ENCODE measurements around the gene SPPL2B.

Gene SPPL2B

DNA sequence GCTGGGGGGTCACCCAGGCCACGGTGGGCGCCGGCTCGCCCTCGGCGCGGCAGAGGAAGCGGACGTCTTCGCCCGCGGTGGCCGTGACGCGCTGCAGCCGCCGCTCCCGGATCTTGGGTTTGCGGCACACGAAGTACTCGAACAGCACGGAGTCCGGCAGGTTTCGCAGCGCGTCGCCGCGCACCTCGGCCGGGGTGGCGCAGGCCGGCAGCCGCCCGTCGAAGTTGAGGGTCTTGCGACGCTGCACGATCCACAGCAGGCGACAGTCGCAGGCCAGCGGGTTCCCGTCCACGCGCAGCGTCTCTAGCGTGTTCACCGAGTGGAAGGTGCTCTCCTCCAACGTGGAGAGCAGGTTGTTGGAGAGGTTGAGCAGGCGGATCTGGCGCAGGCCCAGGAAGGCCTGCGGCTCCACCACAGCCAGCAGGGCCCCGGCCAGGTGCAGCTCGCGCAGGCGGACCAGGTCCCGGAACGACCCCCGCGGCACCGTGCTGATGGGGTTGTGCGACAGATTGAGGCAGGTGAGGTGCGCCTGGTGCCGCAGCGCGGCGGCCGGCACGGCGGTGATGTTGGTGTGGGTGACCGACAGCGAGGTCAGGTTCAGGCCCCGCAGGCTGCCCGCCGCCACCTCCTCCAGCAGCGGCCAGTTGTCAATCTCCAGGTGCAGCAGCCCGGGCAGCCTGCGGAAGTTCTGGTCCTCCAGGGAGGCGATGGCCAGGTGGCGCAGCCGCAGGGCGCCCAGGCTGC is 37.9 kb upstream of the SPPL2B start:
- no peak for DNase-seq (ENCODE audit: low read depth)
- no peak overlapping the region for H3K4me3 ChIP-seq (ENCODE audit: control insufficient read depth, low read depth, low read length)
- TF ChIP-seq, protein P1, sequence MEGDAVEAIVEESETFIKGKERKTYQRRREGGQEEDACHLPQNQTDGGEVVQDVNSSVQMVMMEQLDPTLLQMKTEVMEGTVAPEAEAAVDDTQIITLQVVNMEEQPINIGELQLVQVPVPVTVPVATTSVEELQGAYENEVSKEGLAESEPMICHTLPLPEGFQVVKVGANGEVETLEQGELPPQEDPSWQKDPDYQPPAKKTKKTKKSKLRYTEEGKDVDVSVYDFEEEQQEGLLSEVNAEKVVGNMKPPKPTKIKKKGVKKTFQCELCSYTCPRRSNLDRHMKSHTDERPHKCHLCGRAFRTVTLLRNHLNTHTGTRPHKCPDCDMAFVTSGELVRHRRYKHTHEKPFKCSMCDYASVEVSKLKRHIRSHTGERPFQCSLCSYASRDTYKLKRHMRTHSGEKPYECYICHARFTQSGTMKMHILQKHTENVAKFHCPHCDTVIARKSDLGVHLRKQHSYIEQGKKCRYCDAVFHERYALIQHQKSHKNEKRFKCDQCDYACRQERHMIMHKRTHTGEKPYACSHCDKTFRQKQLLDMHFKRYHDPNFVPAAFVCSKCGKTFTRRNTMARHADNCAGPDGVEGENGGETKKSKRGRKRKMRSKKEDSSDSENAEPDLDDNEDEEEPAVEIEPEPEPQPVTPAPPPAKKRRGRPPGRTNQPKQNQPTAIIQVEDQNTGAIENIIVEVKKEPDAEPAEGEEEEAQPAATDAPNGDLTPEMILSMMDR (conservative IDR thresholded peaks at IDR 0.05; ENCODE audit: control insufficient read depth, insufficient read depth, low read depth, low read length): no peak

DNA sequence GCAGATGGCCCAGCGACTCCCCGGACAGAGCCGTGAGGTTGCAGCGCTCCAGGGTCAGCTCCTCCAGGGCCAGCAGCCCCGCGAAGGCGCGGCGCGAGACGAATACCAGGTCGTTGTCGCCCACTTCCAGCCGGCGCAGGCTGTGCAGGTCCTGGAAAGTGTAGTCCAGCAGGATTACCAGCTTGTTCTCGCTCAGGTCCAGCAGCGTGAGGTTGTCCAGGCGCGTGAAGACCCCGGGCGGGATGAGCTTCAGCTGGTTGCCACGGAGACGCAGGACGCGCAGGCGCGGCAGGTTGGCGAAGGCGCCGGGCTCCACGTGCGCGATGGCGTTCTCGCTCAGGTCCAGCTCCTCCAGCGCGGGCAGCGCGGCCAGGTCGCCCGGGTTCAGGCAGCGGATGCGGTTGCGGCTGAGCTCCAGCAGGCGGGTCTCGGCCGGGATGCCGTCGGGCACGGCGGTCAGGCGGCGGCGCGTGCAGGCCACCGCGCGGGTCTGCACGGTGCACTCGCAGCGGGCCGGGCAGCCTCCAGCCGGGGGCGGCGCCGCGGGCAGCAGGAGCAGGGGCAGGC is 37.2 kb upstream of the SPPL2B start:
- DNase-seq (ENCODE audit: low read depth): no peak
- H3K4me3 ChIP-seq (ENCODE audit: control insufficient read depth, low read depth, low read length): no peak overlapping the region
- TF ChIP-seq, protein P1 (conservative IDR thresholded peaks at IDR 0.05; ENCODE audit: control insufficient read depth, insufficient read depth, low read depth, low read length): no peak

DNA sequence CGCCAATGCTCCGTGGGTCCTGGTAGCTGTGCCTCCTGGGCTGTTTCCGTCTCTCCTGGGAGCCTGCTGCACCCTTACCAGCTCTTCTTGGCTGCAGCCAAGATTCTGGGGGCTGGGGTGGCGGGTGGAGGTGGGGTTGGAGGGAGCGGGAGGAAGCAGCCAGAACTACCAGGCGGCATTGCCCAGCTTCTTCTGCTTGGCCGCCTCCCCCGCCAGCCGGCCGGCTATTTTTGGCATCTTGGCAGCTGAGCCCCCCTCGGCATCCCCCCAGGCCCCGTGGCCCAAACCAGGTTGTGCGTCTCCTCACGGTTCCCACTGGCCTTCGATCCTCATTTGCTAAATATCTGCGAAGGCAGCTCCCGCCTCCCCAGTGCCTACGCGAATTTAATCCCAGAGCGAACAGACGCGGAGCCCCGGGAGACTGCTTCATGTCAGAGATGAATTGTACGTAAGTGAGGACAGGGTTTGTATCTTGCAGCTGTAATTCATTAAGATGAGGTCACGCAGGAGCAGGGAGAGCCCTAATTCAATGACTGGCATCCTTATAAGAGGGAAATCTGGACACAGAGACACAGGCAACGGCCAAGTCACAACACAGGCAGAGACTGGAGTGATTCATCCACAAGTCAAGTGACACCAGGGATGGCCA is 33.7 kb upstream of the SPPL2B start:
- peak; percentile 96 for DNase-seq (ENCODE audit: low read depth)
- TF ChIP-seq, protein P1 (conservative IDR thresholded peaks at IDR 0.05; ENCODE audit: control insufficient read depth, insufficient read depth, low read depth, low read length): no peak
- H3K4me3 ChIP-seq (ENCODE audit: control insufficient read depth, low read depth, low read length): no peak overlapping the region

DNA sequence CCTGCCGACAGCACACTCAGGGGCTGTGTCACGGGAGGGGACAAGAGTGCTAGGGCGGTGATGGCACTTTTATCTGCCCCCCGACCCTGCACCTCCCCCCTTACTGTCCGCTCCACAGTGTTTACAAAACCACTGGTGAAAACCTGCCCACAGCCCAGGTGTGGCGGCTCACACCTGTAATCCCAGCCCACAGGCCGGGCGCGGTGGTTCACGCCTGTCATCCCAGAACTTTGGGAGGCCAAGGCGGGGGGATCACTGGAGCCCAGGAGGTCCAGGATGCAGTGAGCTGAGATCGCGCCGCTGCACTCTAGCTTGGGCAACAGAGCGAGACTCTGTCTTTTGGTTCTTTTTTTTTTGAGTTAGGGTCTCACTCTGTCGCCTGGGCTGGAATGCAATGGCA is 32.3 kb upstream of the SPPL2B start:
- TF ChIP-seq, protein P1 (conservative IDR thresholded peaks at IDR 0.05; ENCODE audit: control insufficient read depth, insufficient read depth, low read depth, low read length): no peak
- H3K4me3 ChIP-seq (ENCODE audit: control insufficient read depth, low read depth, low read length): no peak overlapping the region
- DNase-seq (ENCODE audit: low read depth): no peak

DNA sequence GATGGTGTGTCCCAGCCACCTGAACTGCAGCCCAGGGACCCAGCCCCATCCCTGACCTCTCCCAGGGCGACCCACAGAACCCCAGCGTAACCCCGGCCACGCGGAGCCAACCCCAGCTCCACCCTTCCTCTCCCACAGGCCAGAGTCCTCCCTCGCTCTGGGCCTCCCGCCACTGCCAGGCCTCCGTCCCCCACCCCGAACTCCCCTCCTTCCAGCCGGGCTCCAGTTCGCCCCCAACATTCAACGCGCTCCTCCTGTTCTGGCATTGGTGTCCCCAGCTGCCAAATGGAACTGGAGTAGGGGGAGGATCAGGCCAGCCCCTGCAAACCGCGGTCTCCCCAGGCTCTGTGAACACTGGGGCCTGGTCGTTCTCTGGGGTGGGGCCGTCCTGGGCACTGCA is 28.0 kb upstream of the SPPL2B start:
- TF ChIP-seq, protein P1 (conservative IDR thresholded peaks at IDR 0.05; ENCODE audit: control insufficient read depth, insufficient read depth, low read depth, low read length): no peak
- DNase-seq (ENCODE audit: low read depth): no peak
- no peak overlapping the region for H3K4me3 ChIP-seq (ENCODE audit: control insufficient read depth, low read depth, low read length)

DNA sequence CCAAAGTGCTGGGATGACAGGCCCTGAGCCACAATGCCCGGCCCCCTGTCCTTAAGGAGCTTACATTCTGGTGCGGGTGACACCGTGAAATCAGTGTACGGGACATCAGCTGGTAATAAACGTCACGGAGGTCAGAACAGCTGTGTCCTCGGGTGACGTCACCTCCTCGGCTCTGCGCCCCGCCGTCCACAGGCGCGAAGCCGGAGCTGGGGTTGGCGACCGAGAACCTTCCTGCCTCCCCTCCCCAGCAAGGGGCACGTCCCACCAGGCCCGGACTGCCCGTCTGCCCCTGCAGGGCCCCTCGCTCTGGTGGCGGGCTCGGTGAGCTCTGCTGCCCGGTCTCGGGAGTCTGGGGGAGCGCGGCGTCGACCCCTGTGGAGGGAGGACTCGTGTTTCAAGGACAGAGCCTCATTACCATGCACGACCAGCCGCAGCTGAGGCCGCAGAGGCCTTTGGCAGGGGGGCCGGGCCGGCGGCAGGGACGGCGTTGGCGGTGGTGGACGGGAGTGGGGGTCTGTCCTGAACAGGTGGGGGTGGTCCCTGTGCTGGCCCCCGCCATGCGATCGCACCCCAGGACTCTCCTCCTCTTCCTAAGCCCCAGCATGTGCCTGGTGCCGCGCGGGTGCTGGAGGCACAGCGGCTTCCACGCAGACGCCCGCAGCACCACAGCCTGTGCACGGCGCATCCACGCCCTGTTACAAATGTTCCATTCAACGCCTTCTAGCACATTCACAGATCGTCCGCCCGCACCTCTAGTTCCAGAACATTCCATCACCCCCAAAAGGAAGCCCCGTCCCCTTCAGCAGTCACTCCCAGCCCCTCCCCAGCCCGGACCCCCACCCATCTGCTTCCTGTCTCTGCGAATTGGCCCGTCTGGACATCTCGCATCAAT is 25.9 kb upstream of the SPPL2B start:
- peak; percentile 66 for DNase-seq (ENCODE audit: low read depth)
- TF ChIP-seq, protein P1 (conservative IDR thresholded peaks at IDR 0.05; ENCODE audit: control insufficient read depth, insufficient read depth, low read depth, low read length): no peak

More for the DNA sequence above, 25.9 kb upstream of the SPPL2B start:
- no peak overlapping the region for H3K4me3 ChIP-seq (ENCODE audit: control insufficient read depth, low read depth, low read length)

Measured in fibroblast of mammary gland (primary cell).